ENCODE data around the gene LRRC17.
"Not testable (repeated sequence)": the region's sequence is repeated elsewhere in the genome, so short reads cannot be mapped to it uniquely, and the experiment has no call there.

The LRRC17 gene

GRCh38 chr7:102942868-102943267, 30.1 kb downstream of the LRRC17 start:
- no peak for DNase-seq (ENCODE audit: low spot score)

DNA sequence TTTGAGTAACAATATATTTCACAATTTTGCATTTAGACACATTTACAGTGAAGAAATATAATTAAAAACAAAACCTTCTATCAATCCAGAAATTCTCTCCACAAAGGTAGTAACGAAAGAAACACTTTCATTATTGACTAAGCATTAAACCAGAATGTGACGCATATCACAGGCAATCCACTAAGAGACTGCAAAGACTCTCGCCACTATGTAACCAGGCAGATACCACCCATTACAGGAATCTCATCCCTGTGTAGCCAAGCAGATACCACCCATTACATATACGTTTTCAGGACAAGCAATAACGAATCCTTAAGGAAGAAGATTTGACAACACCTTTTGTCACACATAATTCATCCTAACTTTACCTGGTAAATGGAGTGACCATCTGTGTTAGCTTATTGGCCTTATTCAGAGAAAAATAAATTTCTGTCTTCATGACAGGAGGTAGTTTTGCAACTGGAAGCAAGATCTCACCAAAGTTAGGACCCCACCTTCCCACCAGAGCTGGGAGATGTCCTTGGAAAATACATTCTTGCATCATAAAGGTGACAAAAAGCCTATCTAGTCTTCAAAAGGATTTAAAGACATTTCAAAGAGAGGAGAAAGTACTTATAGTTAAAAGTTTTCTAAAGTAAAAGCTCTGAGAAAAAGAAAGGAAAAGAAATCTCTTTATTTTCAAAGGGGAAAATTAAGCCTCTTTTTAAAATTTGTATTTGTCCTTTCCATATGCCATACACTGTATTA, 30.8 kb downstream of the LRRC17 start:
- no peak for DNase-seq (ENCODE audit: low spot score)

GRCh38 chr7:102944241-102944640, 31.4 kb downstream of the LRRC17 start:
- DNase-seq (ENCODE audit: low spot score), result no peak

- DNase-seq (ENCODE audit: low spot score), result no peak
Observed at GRCh38 chr7:102951839-102952238, 39.0 kb downstream of the LRRC17 start.

DNA sequence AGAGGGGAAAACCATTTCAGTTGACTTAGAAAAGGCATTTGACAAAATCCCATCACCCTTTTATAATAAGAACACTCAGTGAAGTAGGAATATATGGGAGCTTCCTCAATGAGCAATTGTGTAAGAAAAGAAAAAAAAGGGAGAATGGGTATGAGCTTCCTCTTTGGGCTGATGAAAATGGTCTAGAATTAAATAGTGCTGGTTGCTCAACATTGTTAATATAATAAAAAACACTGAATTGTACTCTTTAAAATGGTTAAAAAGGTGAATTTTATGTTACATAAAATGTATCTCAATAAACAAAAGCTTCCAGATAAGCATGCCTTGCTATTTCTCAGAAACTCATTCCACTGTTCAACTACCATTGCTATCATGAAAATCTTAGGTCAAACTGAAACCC, 40.6 kb downstream of the LRRC17 start:
- DNase-seq (ENCODE audit: low spot score), result no peak

DNA sequence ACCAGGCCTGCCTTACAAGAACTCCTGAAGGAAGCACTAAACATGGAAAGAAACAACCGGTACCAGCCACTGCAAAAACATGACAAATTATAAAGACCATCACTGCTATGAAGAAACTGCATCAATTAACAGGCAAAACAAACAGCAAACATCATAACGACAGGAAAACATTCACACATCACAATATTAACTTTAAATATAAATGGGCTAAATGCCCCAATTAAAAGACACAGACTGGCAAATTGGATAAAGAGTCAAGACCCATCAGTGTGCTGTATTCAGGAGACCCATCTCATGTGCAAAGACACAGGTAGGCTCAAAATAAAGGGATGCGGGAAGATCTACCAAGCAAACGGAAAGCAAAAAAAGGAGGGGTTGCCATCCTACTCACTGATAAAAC, 41.6 kb downstream of the LRRC17 start:
- not testable (repeated sequence) for DNase-seq (ENCODE audit: low spot score)

- not testable (repeated sequence) for DNase-seq (ENCODE audit: low spot score)
Observed at GRCh38 chr7:102958004-102958403, 45.2 kb downstream of the LRRC17 start.

DNA sequence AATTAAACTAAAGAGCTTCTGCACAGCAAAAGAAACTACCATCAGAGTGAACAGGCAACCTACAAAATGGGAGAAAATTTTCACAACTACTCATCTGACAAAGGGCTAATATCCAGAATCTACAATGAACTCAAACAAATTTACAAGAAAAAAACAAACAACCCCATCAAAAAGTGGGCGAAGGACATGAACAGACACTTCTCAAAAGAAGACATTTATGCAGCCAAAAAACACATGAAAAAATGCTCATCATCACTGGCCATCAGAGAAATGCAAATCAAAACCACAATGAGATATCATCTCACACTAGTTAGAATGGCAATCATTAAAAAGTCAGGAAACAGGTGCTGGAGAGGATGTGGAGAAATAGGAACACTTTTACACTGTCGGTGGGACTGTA, 49.2 kb downstream of the LRRC17 start:
- DNase-seq (ENCODE audit: low spot score), result not testable (repeated sequence)

DNA sequence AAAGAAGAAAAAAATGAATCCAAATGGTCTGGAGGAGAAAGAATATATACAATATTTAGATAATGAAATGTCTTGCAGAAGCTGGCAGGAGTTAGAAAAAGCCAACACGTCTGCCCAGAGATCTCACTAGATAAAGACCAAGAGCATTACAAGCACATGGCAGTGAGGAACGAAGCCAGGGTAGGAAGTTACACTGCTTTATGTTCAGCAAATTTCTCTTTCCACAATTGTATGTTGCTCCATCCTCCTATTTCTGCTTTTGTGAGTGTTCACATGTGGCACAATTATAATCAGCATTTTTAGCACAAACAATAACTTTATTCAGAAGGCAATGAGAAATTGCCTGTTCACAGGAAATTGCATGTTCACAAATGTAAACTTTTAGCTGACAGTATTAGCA, 53.7 kb downstream of the LRRC17 start:
- no peak for DNase-seq (ENCODE audit: low spot score)

DNA sequence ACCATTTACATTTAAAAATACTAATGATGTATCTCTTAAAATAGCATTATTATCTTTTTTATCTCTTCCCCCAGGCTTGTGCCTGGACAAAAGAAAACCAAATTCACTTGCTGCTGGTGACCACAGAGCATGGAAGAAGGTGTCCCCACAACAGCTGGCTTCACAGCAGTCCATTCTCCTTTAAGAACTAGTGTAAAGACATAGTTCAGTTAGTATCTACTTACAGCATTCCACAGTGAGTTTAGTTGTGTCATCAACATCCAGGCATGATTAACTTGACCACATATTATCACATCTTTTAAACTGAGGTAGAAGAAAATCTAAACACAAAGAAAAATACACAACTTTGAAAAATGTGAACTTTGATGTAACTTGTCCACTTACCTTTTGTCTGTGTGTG, 55.0 kb downstream of the LRRC17 start:
- no peak for DNase-seq (ENCODE audit: low spot score)

DNA sequence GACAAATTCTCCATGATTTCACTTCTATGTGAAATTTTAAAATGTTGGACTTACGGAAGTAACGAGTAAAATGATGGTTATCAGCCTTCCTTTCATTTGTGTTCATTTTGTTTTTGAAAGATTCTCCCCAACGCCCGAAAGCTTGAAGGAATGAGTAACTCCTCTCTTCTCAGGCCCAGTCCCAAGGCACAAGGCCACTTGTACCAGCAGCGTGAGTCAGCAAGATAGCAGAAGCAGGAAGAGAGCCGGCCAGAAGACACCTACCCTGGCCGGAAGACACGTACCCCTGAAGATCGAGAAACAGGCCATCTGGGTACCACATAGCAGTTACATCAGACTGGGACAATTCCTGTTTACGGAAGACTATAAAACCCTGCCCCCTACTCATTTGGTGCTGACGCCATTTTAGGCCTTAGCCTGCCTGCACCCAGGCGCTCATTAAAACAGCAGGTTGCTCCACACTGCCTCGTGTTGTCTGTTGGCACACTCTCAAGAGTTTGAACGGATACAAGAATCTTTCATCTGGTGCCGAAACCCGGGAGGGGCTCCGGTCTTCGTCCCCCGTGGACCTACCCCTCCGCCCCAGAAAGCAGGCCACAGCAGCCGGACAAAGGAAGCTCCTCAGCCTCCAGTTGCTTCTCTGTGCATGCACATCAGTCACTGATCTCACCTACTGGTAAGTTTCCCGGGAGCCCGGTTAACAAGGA, 60.4 kb downstream of the LRRC17 start:
- no peak for DNase-seq (ENCODE audit: low spot score)

- DNase-seq (ENCODE audit: low spot score), result no peak
Observed at GRCh38 chr7:102974366-102975236, 61.8 kb downstream of the LRRC17 start.

GRCh38 chr7:102975854-102976253, 63.1 kb downstream of the LRRC17 start:
- DNase-seq (ENCODE audit: low spot score), result no peak

- no peak for DNase-seq (ENCODE audit: low spot score)
Observed at GRCh38 chr7:102976493-102976892, 63.7 kb downstream of the LRRC17 start.

GRCh38 chr7:102977586-102977985, 64.8 kb downstream of the LRRC17 start:
- DNase-seq (ENCODE audit: low spot score), result not testable (repeated sequence)

GRCh38 chr7:102978284-102978683, 65.5 kb downstream of the LRRC17 start:
- DNase-seq (ENCODE audit: low spot score), result peak; percentile 38

DNA sequence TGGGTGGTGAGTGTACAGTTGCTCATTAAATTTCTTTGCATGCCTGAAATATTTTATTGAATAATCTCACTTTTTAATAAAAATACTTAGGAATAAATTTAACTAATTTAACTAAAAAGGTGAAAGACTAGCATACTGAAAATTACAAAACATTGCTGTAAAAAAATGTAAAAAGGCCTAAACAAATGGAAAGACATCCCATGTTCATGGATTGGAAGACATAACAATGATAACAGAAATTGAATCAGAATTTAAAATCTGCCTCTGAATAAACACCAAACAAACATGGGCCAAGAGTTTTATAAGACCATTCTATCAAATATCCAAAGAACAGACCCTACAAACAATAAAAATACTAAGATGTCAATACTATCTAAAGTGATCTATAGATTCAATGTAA, 66.9 kb downstream of the LRRC17 start:
- no peak for DNase-seq (ENCODE audit: low spot score)

- no peak for DNase-seq (ENCODE audit: low spot score)
Observed at GRCh38 chr7:102981451-102981850, 68.7 kb downstream of the LRRC17 start.

DNA sequence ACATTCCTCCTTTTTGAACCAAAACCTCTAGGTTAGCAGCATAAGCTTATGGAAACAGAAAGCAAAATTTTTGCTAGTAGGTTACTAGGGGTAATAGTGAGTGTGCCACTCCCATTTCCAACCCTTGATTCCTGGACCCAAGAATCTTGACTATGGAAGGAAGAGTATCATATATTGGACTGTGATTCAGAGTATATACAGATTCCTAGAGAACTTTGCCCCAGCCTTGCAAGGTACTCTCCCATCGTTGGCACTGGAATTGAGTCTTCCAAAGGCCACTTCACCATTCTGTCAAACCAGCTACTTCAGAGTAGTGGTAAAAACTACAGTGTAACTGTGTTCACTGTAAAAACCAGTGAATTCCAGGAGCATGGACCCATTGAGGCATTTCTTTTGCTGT, 69.4 kb downstream of the LRRC17 start:
- DNase-seq (ENCODE audit: low spot score), result no peak

DNA sequence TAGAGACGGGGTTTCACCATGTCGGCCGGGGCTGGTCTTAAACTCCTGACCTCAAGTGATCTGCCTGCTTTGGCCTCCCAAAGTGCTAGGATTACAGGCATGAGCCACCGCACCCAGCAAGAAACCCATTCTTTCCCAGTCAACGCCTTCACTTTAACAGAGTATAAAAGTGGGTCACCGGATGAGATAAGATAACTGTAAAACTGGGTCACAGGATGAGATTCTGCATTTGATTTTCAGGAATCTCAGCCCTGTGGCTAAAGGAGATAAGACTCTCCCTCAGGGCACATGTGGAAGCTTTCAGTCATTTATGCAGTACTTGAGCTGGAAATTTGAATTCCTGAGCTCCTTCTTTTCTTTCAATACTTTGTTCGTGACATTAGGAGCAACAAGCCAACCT, 70.8 kb downstream of the LRRC17 start:
- DNase-seq (ENCODE audit: low spot score), result no peak

- DNase-seq (ENCODE audit: low spot score), result no peak
Observed at GRCh38 chr7:102985176-102985783, 72.5 kb downstream of the LRRC17 start.

DNA sequence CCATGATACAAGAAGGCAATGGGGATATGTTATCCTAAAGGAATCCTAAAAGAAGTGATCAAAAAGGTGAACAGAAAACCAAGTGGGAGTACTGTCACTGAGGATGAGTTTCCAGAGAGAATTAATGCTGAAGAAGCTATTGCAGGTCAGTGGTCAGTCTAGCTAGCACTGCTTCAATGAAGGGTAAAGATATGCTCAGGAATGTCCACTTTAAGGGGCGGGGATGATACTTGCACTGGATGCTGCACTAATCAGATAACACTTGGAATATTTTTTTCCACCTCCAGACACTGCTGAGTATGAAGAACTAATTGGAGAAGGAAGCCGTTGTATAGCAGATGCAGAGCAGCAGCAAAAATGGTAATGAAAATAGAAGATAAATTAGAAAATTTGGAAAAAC, 75.3 kb downstream of the LRRC17 start:
- DNase-seq (ENCODE audit: low spot score), result no peak
